H1 (cell line): ENCODE measurements around the gene CHN2. TPM values are rescaled to one million over a fixed set of nuclear protein-coding genes. Genes with fewer than 3 reads are reported as not detected.

Experiments
- ASH2L ChIP-seq: fragments of 200-600, 300-600 bp; sonication (generic); IDR thresholded peaks from one replicate; pipeline ENCODE4 v1.7.1; 2017; ENCODE audit warnings: low read length
- CBX5 ChIP-seq: fragments of 300-800, 300-1000 bp; sonication (generic); IDR thresholded peaks from 2 replicates; pipeline ENCODE4 v1.7.1; 2016; ENCODE audit warnings: antibody characterized with exemption, low read length, low read depth
- CHD2 ChIP-seq: IDR thresholded peaks from 2 replicates; pipeline ENCODE4 v1.6.1; 2012; ENCODE audit warnings: low read length, improper control_type of control experiment
- E2F6 ChIP-seq: IDR thresholded peaks from 2 replicates; pipeline ENCODE4 v1.6.1; 2012; ENCODE audit warnings: inconsistent platforms
- EZH2 ChIP-seq: fragments of 200-600 bp; sonication (generic); IDR thresholded peaks from 2 replicates; pipeline ENCODE4 v1.7.1; 2012; ENCODE audit warnings: low read depth, mild to moderate bottlenecking, moderate library complexity, low read length, inconsistent platforms; ENCODE audit not compliant: severe bottlenecking
- HDAC6 ChIP-seq: IDR thresholded peaks from one replicate; pipeline ENCODE4 v1.7.1; 2012; ENCODE audit warnings: low read depth, mild to moderate bottlenecking, inconsistent platforms, low read length, moderate library complexity
- JUND ChIP-seq: IDR thresholded peaks from 2 replicates; pipeline ENCODE4 v1.6.1; 2011; ENCODE audit warnings: mild to moderate bottlenecking, improper control_type of control experiment, low read length
- MAX ChIP-seq: IDR thresholded peaks from 2 replicates; pipeline ENCODE4 v1.6.1; 2012; ENCODE audit warnings: inconsistent platforms
- NRF1 ChIP-seq: IDR thresholded peaks from 2 replicates; pipeline ENCODE4 v1.6.1; 2011; ENCODE audit warnings: mild to moderate bottlenecking, low read depth, low read length, improper control_type of control experiment
- TAF1 ChIP-seq: IDR thresholded peaks from 2 replicates; pipeline ENCODE4 v1.6.1; 2011; ENCODE audit warnings: mild to moderate bottlenecking, low read depth, low read length
- polyA plus RNA-seq, 7 experiments: library from polyadenylated mRNA; depleted of rRNA in 3 of 7; stranded (reverse) in 5 of 7; unstranded in 2 of 7; fragments of >200 nt in 5 of 7; fragments of 200-250 nt in 2 of 7; gene quantifications; 1 replicate in 5 of 7; 2 replicates in 1 of 7; 4 replicates in 1 of 7; pipeline versions ENCODE4 v1.2.1 to v1.2.3, GENCODE V29; 2011 to 2013; ENCODE audit warnings: missing spikeins in 2 of 7, mixed read lengths in 2 of 7
- total RNA-seq: library from RNA; stranded (reverse); fragmentation: NEBNext Ultra II Directional; extraction: Animal tissue kit (Norgen Biotek cat#: 25700); gene quantifications from 2 replicates; pipeline ENCODE4 v1.2.1, GENCODE V29; 2021
- TF ChIP-seq, protein P1 (sequence below): fragments of 300-600 bp; sonication (generic); IDR thresholded peaks from 2 replicates; pipeline ENCODE4 v1.7.1; 2012; ENCODE audit warnings: low read length, moderate library complexity, mild to moderate bottlenecking, inconsistent platforms; ENCODE audit not compliant: insufficient replicate concordance

Gene CHN2
- total and polyA plus RNA-seq, 2 of the 8 experiments (the other 6 are each of a cell fraction or from before 2014, with no cell fraction given): 2.9 to 4.8 TPM

GRCh38 chr7:29192811-29193210 is 1.8 kb upstream of the CHN2 start (continued):
- TF ChIP-seq, protein P1, sequence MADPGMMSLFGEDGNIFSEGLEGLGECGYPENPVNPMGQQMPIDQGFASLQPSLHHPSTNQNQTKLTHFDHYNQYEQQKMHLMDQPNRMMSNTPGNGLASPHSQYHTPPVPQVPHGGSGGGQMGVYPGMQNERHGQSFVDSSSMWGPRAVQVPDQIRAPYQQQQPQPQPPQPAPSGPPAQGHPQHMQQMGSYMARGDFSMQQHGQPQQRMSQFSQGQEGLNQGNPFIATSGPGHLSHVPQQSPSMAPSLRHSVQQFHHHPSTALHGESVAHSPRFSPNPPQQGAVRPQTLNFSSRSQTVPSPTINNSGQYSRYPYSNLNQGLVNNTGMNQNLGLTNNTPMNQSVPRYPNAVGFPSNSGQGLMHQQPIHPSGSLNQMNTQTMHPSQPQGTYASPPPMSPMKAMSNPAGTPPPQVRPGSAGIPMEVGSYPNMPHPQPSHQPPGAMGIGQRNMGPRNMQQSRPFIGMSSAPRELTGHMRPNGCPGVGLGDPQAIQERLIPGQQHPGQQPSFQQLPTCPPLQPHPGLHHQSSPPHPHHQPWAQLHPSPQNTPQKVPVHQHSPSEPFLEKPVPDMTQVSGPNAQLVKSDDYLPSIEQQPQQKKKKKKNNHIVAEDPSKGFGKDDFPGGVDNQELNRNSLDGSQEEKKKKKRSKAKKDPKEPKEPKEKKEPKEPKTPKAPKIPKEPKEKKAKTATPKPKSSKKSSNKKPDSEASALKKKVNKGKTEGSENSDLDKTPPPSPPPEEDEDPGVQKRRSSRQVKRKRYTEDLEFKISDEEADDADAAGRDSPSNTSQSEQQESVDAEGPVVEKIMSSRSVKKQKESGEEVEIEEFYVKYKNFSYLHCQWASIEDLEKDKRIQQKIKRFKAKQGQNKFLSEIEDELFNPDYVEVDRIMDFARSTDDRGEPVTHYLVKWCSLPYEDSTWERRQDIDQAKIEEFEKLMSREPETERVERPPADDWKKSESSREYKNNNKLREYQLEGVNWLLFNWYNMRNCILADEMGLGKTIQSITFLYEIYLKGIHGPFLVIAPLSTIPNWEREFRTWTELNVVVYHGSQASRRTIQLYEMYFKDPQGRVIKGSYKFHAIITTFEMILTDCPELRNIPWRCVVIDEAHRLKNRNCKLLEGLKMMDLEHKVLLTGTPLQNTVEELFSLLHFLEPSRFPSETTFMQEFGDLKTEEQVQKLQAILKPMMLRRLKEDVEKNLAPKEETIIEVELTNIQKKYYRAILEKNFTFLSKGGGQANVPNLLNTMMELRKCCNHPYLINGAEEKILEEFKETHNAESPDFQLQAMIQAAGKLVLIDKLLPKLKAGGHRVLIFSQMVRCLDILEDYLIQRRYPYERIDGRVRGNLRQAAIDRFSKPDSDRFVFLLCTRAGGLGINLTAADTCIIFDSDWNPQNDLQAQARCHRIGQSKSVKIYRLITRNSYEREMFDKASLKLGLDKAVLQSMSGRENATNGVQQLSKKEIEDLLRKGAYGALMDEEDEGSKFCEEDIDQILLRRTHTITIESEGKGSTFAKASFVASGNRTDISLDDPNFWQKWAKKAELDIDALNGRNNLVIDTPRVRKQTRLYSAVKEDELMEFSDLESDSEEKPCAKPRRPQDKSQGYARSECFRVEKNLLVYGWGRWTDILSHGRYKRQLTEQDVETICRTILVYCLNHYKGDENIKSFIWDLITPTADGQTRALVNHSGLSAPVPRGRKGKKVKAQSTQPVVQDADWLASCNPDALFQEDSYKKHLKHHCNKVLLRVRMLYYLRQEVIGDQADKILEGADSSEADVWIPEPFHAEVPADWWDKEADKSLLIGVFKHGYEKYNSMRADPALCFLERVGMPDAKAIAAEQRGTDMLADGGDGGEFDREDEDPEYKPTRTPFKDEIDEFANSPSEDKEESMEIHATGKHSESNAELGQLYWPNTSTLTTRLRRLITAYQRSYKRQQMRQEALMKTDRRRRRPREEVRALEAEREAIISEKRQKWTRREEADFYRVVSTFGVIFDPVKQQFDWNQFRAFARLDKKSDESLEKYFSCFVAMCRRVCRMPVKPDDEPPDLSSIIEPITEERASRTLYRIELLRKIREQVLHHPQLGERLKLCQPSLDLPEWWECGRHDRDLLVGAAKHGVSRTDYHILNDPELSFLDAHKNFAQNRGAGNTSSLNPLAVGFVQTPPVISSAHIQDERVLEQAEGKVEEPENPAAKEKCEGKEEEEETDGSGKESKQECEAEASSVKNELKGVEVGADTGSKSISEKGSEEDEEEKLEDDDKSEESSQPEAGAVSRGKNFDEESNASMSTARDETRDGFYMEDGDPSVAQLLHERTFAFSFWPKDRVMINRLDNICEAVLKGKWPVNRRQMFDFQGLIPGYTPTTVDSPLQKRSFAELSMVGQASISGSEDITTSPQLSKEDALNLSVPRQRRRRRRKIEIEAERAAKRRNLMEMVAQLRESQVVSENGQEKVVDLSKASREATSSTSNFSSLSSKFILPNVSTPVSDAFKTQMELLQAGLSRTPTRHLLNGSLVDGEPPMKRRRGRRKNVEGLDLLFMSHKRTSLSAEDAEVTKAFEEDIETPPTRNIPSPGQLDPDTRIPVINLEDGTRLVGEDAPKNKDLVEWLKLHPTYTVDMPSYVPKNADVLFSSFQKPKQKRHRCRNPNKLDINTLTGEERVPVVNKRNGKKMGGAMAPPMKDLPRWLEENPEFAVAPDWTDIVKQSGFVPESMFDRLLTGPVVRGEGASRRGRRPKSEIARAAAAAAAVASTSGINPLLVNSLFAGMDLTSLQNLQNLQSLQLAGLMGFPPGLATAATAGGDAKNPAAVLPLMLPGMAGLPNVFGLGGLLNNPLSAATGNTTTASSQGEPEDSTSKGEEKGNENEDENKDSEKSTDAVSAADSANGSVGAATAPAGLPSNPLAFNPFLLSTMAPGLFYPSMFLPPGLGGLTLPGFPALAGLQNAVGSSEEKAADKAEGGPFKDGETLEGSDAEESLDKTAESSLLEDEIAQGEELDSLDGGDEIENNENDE: no peak
- TF ChIP-seq EZH2 (no peak), HDAC6 (no peak), CBX5 (no peak), E2F6 (no peak), JUND (no peak), MAX (no peak), TAF1 (no peak), NRF1 (no peak), CHD2 (no peak), ASH2L (no peak)
